HG03095 (cell line): ENCODE measurements around the gene ZNF664.

ENCODE experiments used
- ATAC-seq: cut with Tn5 transposase; IDR thresholded peaks from one replicate; pipeline ENCODE4 v1.9.1; 2021; ENCODE audit warnings: moderate library complexity; ENCODE audit not compliant: unreplicated experiment

Gene ZNF664

GRCh38 chr12:123987022-123987421 is 14.0 kb downstream of the ZNF664 start:
- ATAC-seq: no peak

GRCh38 chr12:123989168-123989567 is 16.2 kb downstream of the ZNF664 start:
- no peak for ATAC-seq

GRCh38 chr12:123989753-123990152 is 16.7 kb downstream of the ZNF664 start:
- no peak for ATAC-seq

GRCh38 chr12:123990511-123990910 is 17.5 kb downstream of the ZNF664 start:
- no peak for ATAC-seq

GRCh38 chr12:123991372-123991951 is 18.4 kb downstream of the ZNF664 start:
- ATAC-seq: no peak

- ATAC-seq: no peak
Measured at GRCh38 chr12:123992118-123992825, 19.3 kb downstream of the ZNF664 start.

- no peak for ATAC-seq
Measured at GRCh38 chr12:123995023-123995748, 22.2 kb downstream of the ZNF664 start.

- ATAC-seq: no peak
Measured at GRCh38 chr12:123996581-123996980, 23.6 kb downstream of the ZNF664 start.

- no peak for ATAC-seq
Measured at GRCh38 chr12:123997033-123997822, 24.2 kb downstream of the ZNF664 start.

- ATAC-seq: no peak
Measured at GRCh38 chr12:123997908-123998307, 24.9 kb downstream of the ZNF664 start.

GRCh38 chr12:123998344-123998990 is 25.5 kb downstream of the ZNF664 start:
- no peak for ATAC-seq

- ATAC-seq: no peak
Measured at GRCh38 chr12:123998991-123999359, 26.0 kb downstream of the ZNF664 start.

GRCh38 chr12:124000111-124000510 is 27.1 kb downstream of the ZNF664 start:
- ATAC-seq: no peak

- no peak for ATAC-seq
Measured at GRCh38 chr12:124001343-124001742, 28.3 kb downstream of the ZNF664 start.

- ATAC-seq: no peak
Measured at GRCh38 chr12:124002021-124002644, 29.1 kb downstream of the ZNF664 start.

- ATAC-seq: no peak
Measured at GRCh38 chr12:124002654-124003053, 29.6 kb downstream of the ZNF664 start.

GRCh38 chr12:124004233-124004875 is 31.3 kb downstream of the ZNF664 start:
- ATAC-seq: no peak

- ATAC-seq: no peak
Measured at GRCh38 chr12:124006085-124006845, 33.2 kb downstream of the ZNF664 start.
